ENCODE results near the gene OR13A1. TPM values are rescaled to one million over a fixed set of nuclear protein-coding genes. Genes with fewer than 3 reads are reported as not detected.

OR13A1 gene
- total RNA-seq, 1 donor from 2014 or later: not detected

DNA sequence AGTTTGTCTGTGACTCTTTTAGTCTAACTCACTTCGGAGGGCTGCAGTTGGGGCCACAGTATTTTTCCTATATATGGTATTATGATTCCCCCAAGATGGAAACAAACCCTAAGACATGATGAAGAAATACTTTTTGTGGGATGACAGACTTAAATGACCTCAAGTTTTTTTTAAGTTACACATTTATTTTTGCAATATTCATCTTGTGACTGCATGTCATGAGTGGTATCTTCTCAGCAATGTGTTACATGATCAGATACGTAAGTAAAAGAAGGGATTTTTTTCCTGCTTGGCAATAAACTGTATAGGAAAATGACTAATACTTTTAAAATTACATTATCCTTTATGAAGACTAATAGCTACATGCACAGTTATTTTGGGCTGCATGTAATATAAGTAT, 57.8 kb downstream of the OR13A1 start:
- no peak overlapping the region for H3K4me3 Mint-ChIP-seq (ENCODE audit: unreplicated experiment)
- no peak for DNase-seq (ENCODE audit: extremely low spot score, unreplicated experiment)

DNA sequence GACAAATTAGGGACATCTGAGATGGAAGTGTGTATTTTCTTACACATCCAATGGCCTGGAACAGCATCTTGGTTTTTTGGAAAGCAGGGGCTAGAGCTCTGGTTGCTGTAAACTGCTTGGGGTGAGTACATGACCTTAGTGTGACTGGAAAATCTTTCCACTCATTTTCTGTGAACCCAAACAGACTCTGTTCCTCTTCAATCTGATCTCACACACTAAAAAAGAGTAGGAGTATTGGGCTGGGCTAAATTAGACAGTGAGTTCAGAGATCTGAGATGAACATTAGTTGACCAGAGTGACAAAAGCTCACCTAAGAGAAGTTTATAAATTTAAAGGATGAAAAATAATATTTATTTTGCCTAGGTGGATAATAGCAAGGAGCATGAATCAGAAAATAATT, 59.2 kb downstream of the OR13A1 start:
- TF ChIP-seq, protein P1, sequence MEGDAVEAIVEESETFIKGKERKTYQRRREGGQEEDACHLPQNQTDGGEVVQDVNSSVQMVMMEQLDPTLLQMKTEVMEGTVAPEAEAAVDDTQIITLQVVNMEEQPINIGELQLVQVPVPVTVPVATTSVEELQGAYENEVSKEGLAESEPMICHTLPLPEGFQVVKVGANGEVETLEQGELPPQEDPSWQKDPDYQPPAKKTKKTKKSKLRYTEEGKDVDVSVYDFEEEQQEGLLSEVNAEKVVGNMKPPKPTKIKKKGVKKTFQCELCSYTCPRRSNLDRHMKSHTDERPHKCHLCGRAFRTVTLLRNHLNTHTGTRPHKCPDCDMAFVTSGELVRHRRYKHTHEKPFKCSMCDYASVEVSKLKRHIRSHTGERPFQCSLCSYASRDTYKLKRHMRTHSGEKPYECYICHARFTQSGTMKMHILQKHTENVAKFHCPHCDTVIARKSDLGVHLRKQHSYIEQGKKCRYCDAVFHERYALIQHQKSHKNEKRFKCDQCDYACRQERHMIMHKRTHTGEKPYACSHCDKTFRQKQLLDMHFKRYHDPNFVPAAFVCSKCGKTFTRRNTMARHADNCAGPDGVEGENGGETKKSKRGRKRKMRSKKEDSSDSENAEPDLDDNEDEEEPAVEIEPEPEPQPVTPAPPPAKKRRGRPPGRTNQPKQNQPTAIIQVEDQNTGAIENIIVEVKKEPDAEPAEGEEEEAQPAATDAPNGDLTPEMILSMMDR (IDR thresholded peaks at IDR 0.05): no peak
- Mint-ChIP-seq H3K4me3 (ENCODE audit: unreplicated experiment) (no peak overlapping the region), H3K4me1 (ENCODE audit: unreplicated experiment) (no peaks in the 10 kb centered on the region), H3K9me3 (ENCODE audit: unreplicated experiment) (no peaks in the 10 kb centered on the region), H3K27ac (ENCODE audit: unreplicated experiment) (no peak overlapping the region), H3K36me3 (ENCODE audit: unreplicated experiment) (no peaks in the 10 kb centered on the region), H3K27me3 (ENCODE audit: unreplicated experiment) (peaks cover 13% of the 10 kb centered on the region)
- no peak for DNase-seq (ENCODE audit: extremely low spot score, unreplicated experiment)

More for the DNA sequence above, 57.8 kb downstream of the OR13A1 start:
- Mint-ChIP-seq H3K27me3 (ENCODE audit: unreplicated experiment) (peaks cover 17% of the 10 kb centered on the region), H3K4me1 (ENCODE audit: unreplicated experiment) (no peaks in the 10 kb centered on the region), H3K36me3 (ENCODE audit: unreplicated experiment) (no peaks in the 10 kb centered on the region), H3K27ac (ENCODE audit: unreplicated experiment) (no peak overlapping the region), H3K9me3 (ENCODE audit: unreplicated experiment) (no peaks in the 10 kb centered on the region)
- TF ChIP-seq, protein P1 (IDR thresholded peaks at IDR 0.05): no peak

DNA sequence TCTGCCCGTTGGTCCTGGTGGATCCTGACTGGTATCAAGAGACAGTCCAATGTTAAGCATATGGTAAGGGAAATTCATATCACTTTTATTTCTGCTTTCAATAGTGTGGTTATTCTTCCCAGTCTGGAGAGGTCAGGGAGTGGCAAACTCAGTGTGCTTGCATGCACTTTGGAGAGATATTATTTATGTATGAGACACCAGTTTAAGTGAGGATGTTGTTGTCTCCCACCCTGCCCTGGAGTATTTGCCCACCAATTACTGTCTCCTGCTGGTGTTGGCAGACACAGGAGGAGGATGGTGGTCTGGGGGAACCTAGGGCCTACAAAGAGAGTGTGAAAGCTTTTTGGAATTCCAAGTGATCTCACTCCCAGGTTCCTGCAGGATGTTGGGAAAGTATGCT, 59.7 kb downstream of the OR13A1 start:
- Mint-ChIP-seq H3K9me3 (ENCODE audit: unreplicated experiment) (no peaks in the 10 kb centered on the region), H3K27me3 (ENCODE audit: unreplicated experiment) (peaks cover 17% of the 10 kb centered on the region), H3K4me3 (ENCODE audit: unreplicated experiment) (no peak overlapping the region), H3K4me1 (ENCODE audit: unreplicated experiment) (no peaks in the 10 kb centered on the region), H3K27ac (ENCODE audit: unreplicated experiment) (no peak overlapping the region), H3K36me3 (ENCODE audit: unreplicated experiment) (no peaks in the 10 kb centered on the region)
- TF ChIP-seq, protein P1 (IDR thresholded peaks at IDR 0.05): no peak
- no peak for DNase-seq (ENCODE audit: extremely low spot score, unreplicated experiment)

DNA sequence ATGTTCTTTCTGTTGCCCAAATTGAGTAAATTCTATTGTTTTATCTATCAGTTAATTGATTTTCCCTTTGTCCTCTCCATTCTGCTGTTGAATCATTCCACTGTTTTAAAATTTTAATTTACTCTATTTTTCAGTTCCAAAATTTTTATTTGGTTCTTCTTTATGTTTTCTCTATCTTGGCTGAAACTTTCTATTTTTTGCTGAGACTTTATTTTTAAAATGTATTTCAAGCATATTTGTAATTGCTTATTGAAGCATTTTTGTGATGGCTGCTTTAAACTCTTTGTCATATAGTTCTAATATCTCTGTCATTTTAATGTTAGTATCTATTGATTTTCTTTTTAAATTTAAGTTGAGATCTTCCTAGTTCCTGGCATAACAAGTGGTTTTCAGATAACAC, 60.5 kb downstream of the OR13A1 start:
- TF ChIP-seq, protein P1 (IDR thresholded peaks at IDR 0.05): no peak
- H3K4me3 Mint-ChIP-seq (ENCODE audit: unreplicated experiment): no peak overlapping the region
- no peak overlapping the region for H3K27ac Mint-ChIP-seq (ENCODE audit: unreplicated experiment)
- H3K9me3 Mint-ChIP-seq (ENCODE audit: unreplicated experiment): no peaks in the 10 kb centered on the region
- H3K36me3 Mint-ChIP-seq (ENCODE audit: unreplicated experiment): no peaks in the 10 kb centered on the region
- peaks cover 4% of the 10 kb centered on the region for H3K4me1 Mint-ChIP-seq (ENCODE audit: unreplicated experiment)
- peaks cover 17% of the 10 kb centered on the region for H3K27me3 Mint-ChIP-seq (ENCODE audit: unreplicated experiment)
- no peak for DNase-seq (ENCODE audit: extremely low spot score, unreplicated experiment)

DNA sequence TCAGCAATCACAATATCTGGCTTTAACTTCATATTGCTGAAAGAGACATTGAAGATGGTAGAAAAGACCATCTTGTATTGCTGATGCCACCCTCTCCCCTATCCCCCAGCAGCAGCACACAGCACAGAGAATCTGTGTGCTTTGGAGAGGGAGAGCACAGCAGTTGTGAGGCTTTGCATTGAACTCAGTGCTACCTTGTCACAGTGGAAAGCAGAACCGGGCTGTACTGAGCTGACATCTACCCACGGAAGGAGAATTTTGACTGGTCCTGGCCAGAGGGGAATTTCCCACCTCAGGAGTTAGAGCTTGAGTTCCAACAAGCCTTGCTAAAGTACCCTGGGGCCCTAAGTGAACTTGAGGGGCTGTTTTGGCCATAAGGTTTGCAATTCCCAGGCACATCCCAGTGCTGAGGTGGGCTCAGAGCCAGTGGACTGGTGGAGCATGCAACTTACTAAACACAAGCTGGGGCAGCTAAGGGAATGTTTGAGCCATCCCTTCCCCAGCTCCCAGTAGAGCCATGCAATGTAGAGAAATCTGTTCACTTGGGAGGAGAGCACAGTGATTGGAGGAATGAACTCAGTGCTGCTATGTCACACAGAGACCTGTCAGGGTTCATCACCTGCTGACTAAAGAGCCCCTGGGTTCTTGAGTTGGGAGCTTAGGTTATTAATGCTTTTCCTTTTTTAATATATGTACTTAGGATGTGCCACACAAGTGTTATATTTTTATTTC, 62.1 kb downstream of the OR13A1 start:
- Mint-ChIP-seq H3K9me3 (ENCODE audit: unreplicated experiment) (no peaks in the 10 kb centered on the region), H3K27ac (ENCODE audit: unreplicated experiment) (no peak overlapping the region), H3K27me3 (ENCODE audit: unreplicated experiment) (peaks cover 20% of the 10 kb centered on the region), H3K4me1 (ENCODE audit: unreplicated experiment) (peaks cover 9% of the 10 kb centered on the region), H3K4me3 (ENCODE audit: unreplicated experiment) (no peak overlapping the region), H3K36me3 (ENCODE audit: unreplicated experiment) (no peaks in the 10 kb centered on the region)
- DNase-seq (ENCODE audit: extremely low spot score, unreplicated experiment): no peak
- TF ChIP-seq, protein P1 (IDR thresholded peaks at IDR 0.05): no peak

Other genes with a start within 250 kb of the OR13A1 start
- gene ALOX5, start 58.6 kb upstream of the OR13A1 start, total RNA-seq: not detected in 2 replicates